ENCODE data around the gene AMPH.

DNA sequence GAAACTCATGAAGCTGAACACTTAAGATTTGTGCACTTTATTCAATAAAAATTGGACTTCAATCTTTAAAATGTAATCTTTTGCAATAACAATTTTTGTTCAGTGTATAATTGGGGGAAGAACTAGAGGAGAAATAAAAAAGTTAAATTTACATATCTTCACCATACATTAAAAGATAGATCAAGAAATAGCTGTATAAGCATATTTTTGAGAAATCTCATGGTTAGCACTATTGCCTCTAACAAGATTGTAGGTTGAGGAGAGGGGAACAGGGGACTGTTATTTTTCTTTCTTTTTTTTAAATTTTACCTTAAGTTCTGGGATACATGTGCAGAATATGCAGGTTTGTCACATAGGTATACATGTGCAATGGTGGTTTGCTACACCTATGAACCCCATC is 5.3 kb downstream of the AMPH start:
- TF ChIP-seq, protein P1, sequence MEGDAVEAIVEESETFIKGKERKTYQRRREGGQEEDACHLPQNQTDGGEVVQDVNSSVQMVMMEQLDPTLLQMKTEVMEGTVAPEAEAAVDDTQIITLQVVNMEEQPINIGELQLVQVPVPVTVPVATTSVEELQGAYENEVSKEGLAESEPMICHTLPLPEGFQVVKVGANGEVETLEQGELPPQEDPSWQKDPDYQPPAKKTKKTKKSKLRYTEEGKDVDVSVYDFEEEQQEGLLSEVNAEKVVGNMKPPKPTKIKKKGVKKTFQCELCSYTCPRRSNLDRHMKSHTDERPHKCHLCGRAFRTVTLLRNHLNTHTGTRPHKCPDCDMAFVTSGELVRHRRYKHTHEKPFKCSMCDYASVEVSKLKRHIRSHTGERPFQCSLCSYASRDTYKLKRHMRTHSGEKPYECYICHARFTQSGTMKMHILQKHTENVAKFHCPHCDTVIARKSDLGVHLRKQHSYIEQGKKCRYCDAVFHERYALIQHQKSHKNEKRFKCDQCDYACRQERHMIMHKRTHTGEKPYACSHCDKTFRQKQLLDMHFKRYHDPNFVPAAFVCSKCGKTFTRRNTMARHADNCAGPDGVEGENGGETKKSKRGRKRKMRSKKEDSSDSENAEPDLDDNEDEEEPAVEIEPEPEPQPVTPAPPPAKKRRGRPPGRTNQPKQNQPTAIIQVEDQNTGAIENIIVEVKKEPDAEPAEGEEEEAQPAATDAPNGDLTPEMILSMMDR (IDR thresholded peaks at IDR 0.05) = no peak
- no peak for TF ChIP-seq POLR2A (IDR thresholded peaks at IDR 0.05)
